GM18502 (cell line): ENCODE results near the gene PREP.
"Not testable (repeated sequence)": the region's sequence is repeated elsewhere in the genome, so short reads cannot be mapped to it uniquely, and the experiment has no call there.

Experiments used
- ATAC-seq: cut with Tn5 transposase; IDR thresholded peaks from one replicate; pipeline ENCODE4 v1.9.1; 2021; ENCODE audit warnings: mild to moderate bottlenecking; ENCODE audit not compliant: unreplicated experiment, poor library complexity

PREP gene

DNA sequence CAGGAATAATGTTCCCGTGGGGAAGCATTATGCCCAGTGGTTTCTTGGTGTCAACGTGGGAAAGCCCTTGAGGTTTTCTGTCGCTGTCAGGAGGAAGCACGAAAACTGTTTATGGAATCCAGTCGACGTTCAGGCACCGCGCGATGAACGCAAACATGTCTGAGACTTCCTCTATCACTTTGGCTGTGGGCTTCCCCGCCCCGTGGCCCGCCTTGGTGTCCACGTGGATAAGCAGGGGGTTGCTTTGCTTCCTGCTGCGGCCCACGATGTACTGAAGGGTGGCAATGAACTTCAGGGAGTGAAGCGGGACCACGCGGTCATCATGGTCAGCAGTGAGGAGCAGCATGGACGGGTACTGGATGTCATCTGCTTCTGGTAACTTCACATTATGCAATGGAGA is 124.8 kb downstream of the PREP start:
- ATAC-seq, result no peak

DNA sequence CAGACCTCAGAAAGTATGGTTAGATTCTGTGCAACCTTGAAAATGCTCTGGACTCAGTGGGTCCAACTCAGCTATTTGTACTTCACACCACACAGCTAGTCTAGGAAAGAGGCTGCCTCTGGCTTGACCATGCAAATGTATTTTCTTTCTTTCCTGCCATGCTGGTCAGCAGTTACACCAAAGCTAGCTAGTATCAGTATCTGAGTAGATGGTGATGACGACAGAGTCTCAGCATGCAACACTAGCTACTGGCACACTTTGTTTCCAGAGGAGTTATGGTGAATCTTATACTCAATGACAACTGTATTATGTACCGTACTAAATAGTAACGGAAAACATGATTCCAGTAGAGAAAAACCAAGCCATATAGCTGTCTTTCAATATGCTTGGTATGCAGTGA is 126.5 kb downstream of the PREP start:
- ATAC-seq, result no peak

DNA sequence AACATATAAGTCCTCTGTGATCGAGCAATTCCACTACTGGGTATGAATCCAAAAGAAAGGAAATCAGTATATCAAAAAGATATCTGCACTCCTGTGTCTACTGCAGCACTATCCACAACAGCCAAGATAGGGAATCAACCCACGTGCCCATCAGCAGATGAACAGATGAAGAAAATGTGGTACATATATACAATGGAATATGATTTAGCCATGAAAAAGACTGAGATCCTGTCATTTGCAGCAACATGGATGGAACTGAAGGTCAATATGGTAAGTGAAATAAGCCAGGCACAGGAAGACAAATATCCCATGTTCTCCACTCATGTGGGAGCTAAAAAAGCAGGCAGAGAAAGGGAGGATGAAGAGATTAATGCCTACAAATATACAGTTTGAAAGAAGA is 127.3 kb downstream of the PREP start:
- no peak for ATAC-seq

DNA sequence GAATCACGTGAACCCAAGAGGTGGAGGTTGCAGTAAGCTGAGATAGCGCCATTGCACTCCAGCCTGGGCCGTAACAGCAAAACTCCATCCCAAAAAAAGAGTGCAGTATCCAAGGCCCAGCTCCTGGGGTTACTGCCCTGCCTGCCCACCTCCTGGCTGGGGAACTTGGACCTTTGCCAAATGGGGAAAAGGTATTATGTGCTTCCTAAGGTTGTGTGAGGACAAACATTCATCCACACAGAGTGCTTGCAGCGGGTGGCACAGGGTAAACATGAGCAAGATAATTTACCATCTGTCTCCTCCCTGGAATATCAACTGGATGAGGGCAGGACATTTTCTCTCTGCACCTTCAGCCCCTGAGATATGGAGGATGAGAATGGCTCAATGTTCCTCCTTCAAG is 128.2 kb downstream of the PREP start:
- ATAC-seq, result no peak

DNA sequence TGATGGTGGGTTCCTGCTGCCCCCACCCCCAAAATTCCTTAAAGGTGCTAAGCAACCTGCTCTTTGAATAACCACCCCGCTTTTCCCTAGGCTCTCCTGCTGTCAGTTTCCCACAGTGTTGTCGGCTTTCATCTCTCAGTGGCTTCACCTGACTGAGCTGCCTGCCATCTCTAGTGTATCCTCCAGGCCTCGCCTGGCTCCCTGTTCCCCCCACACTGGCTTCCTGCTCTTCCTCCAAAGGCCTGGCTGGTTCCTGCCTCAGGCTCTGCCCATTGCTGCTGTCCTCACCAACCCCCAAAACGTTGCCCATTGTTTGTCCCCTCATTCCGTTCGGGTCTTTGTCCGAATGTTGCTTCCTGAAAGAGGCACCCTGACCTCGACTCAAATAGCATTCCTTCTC is 129.3 kb downstream of the PREP start:
- ATAC-seq, result no peak

DNA sequence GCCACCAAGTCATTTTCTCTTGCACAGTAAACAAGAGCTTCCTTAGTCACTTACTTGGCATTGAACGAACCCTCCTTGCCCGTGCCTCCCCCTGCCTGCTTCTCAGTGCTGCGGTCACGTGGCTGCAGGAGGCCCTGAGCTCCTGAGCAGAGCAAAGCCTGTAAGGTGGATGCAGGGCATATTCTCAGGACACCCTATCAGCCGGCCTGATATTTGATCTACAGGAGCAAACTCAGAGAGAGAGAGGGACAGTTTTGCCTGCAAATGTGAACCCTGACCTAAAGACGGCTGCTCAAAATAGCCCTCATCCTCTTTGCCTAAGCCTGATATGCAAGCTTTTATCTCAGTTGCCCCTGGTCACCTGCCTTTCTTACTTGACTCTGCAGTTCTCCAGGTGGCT is 130.1 kb downstream of the PREP start:
- ATAC-seq, result no peak

DNA sequence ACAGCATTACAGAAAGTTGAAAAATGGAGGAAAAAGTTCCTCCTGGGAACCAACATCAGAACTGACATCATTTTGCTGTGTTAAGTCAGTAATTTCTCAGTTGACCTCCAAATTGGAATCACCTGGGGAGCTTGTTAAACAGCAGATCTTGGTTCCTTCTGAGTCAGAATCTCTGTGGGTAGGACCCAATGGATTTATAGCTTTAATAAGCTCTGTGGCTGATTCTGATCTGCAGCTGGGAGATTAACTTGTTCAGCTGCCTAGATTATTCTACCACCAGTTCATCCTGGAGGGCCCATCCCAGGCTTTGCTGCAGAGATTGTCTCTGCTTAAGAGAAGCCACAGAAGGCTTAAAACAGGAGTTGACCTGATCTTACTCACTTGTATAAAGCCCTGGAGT is 132.4 kb downstream of the PREP start:
- ATAC-seq, result no peak

DNA sequence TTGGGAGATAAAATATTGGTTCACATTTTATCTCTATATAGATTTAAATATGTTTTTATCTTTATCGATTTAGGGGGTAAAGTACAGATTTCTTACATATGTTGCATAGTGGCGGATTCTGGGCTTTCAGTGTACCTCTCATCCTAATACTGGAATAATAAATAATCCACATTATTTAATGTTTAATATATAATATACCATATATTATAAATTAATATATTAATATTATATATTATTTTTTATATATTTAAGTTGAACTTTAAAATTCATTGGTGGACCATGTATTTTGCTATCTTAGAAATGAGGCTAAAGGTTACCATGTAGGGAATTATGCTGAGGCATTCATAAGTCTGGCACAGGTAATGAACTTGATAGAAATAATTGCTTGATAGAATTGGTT is 133.5 kb downstream of the PREP start:
- no peak for ATAC-seq

DNA sequence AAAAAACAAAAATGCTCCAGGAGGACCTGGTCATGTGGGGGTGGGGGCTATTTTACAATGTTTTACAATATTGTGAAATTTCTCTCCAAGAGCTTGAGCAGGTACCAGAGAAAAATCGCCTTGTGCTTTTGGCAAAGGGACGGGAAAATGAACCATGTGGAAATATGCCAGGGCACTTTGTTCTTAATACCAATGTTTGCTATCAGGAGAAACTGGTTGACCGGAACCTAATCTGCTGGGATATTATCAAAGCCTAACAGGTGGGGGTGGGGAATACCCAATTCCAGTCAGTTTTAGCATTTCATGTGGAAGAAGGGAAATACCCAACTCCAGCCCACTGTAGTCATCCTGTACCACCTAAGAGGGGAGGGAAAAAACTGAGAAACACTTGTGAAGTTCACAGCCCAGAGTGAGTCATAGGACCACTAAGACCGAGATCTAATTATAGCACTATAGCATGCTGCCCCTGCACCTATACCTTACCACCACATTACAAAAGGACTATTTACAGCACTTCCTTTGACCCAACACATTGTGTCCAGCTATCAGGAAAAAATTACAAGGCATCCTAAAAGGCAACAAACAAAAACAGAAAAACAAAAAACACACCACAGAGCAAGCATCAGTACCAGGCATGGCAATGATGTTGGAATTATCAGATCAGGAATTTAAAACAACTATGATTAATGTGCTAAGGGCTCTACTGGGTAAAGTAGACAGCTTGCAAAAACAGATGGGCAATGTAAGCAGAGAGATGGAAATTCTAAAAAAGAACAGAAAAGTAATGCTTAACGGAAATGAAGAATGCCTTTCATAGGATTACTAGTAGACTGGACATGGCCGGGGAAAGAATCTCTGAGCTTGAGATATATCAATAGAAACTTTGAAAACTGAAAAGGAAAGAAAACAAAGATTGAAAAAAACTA is 138.9 kb downstream of the PREP start:
- ATAC-seq, result no peak

DNA sequence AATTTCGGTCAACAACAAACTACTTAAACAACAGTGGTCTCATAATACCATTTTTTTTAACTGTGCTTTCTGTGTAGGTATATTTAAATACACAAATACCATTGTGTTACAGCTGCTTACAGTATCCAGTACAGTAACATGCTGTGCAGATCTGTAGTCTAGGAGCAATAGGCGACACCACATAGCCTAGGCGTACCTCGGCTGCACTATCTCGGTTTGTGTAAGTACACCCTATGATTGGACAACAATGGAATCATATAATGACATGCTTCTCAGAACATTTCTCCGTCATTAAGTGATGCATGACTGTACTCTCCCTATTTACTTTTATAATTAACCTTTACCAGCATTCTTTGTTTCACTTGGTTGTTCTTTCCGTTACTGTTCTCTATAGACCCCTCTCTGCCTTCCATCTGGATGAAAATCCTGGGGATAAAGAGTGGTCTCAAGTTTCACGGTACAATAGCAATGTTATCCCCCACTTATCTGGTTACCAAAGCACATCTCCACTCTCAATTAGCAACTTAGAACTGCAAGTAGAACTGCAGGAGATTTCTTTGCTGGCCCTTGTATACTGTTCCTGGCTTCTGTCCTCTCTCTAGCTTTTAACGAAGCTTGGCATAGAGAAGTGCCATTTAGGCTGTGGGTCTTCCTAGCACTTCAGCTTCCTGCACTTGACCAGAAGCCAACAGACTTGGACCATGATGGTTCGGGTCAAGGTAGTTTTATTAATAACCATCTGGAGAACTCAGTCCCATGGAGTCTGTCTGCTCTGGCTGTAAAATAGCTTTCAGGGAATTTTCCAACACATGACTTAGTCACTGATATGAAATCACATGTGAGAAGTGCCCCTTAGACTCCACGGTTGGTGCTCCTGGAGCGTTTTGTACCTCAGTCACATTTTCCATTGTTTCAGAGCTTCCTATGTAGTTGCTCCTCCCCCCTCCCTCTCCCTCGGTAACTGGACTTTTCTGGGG is 142.7 kb downstream of the PREP start:
- no peak for ATAC-seq

DNA sequence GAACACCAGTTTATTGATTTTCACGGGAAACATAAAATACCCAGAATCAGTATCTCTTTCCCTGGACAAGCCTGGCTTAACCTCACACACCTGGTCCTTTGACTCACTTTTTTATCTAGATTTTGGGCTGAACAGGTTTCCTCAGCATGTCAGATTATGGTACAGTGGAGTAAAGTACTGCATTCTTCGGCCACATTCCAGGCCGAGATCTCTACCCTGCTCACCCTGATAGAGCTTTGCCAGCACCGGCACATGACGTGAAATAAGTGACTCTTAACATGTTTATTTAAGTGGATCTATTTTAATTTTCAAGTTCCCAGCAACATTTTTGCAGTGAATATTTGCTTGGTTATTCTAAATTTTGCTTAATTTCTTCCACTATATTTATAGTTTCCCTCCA is 144.1 kb downstream of the PREP start:
- no peak for ATAC-seq

DNA sequence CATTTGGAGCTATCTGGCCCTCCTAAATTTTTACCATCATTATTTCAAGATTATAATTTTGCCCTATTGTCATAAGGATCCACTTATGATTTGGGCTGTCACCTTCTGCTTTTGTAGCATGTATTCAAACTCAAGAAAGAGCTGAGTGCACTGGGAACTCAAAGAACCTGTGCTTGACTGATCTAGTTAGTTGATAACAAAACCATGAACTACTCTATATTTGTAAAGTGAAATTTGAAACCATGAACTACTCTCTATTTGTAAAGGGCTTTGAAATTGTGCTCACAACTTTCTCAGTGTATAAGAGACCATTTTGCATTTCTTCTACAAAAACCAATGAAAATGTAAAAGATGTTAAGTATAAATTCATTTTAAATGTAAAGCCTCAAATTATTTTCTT is 145.5 kb downstream of the PREP start:
- peak; percentile 86 for ATAC-seq

DNA sequence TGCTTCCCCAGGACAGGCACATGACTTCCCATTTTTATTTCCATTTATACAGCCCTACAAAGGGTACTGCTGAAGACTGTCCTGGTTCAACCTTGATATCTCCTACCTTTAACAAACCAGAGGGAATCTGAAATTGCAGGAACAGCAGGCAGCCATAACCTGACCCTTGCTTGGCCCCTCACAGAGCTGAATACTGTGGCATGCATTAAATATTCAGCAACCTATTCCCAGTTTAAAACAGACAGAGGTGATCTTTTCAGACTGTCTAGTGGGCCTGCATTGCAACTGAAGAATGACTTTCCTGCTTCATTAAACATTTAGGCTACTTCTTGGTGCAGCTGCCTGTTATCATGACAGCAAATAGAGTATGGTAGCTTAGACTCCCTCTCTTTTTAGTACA is 146.3 kb downstream of the PREP start:
- no peak for ATAC-seq

DNA sequence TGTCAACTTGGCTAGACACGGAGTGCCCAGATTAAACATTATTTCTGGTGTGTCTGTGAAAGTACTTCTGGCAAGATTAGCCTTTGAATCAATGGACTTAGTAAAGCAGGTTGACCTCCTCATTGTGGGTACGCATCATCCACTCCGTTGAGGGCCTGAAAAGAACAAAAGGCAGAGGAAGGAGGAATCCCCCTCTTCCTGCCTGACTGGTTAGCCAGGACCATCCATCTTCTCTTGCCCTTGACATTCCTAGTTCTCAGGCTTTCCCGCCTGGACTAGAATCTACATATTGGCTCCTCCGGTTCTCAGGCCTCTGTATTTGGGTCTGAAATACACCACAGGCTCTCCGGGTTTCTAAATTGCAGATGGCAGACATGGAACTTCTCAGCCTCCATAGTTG is 149.1 kb downstream of the PREP start:
- no peak for ATAC-seq

DNA sequence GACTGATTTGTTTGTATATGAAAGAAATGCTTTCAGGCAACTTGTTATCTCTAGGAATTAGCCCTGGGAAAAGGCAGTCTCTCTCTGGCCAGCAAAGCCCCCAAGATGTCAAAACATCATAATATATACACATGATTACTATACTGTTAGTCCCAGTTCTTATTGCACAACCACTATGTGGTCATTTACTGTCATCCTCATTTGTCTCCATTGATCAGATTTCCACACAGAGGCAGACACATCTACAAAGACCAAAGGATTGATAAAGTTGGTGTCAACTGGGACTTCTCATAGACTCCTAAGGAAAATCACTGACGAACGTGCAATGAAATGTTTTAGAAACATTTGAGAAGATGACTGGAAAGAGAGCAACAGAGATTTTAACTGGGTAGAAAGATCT is 151.2 kb downstream of the PREP start:
- ATAC-seq, result no peak

DNA sequence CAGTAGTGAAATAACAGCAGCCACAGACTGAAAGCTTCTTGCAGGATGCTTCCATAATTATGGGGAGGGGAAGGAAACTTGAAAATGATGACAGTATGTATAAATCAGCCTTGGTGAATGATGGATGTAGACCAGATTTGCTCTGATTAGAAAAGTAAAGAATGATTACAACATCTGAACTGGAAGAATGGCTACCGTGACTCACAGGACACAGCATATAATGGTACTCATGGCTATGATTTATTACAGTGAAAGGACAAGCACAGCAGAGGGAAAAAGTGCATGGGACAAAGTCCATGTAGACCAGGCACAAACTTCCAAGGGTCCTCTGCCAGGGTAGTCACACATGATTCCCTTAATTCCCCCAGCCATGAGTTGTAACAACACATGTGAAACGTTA is 152.3 kb downstream of the PREP start:
- no peak for ATAC-seq

DNA sequence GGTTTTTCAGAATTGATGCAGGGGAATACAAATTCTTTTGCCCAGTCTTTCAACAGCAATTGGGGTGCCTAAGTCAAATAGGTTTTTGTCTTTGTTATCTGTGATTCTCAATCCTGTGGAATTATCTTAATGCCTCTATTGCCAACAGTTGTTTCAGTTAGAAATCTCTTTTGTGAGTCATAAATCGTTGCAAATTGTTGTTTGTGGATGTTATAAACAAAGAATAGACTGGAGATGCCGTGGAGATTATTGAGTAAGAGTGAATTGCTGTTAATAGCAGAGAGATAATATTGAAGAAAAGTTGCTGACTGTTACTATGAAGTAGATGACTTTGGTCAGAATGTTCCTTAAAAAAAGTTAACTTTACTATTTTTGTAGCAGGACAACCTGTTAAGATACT is 159.4 kb downstream of the PREP start:
- no peak for ATAC-seq

DNA sequence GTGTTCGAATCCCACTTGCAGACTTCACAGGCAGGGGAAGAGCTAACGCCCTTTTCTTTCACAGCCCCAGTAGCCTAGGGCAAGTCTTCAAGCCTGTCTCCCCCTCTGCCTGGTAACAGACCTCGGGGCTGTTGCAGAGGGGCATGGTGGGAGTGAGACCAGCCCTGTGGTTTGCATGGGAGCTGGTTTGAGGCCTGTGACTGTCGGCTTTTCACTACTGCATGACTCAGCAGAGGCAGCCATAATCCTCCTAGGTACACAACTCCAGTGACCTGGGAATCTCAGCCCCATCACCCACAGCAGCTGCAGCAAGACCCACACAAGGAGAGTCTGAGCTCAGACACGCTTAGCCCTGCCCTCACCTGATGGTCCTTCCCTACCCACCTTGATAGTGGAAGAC is 167.7 kb downstream of the PREP start:
- no peak for ATAC-seq

DNA sequence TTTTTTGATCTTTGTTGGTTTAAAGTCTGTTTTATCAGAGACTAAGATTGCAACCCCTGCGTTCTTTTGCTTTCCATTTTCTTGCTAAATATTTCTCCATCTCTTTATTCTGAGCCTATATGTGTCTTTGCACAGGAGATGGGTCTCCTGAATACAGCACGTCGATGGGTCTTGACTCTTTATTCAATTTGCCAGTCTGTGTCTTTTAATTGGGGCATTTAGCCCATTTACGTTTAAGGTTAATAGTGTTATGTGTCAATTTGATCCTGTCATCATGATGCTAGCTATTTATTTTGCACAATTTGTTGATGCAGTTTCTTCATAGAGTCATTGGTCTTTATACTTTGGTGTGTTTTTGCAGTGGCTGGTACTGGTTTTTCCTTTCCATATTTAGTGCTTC is 171.1 kb downstream of the PREP start:
- not testable (repeated sequence) for ATAC-seq
